RPMI8226 (cell line): ENCODE results near the gene PRR12.

Source experiments
- DNase-seq: peaks from one replicate; pipeline ENCODE4 v3.0.0-alpha.2; 2015

PRR12 gene

GRCh38 chr19:49566302-49566701, 24.7 kb upstream of the PRR12 start:
- DNase-seq: no peak

GRCh38 chr19:49567861-49568441, 23.0 kb upstream of the PRR12 start:
- no peak for DNase-seq

- DNase-seq: peak; percentile 74
Observed at GRCh38 chr19:49570138-49570856, 20.7 kb upstream of the PRR12 start.

GRCh38 chr19:49570997-49571676, 19.8 kb upstream of the PRR12 start:
- DNase-seq: peak; percentile 39

- DNase-seq: no peak
Observed at GRCh38 chr19:49573009-49573408, 18.0 kb upstream of the PRR12 start.

- no peak for DNase-seq
Observed at GRCh38 chr19:49573425-49573824, 17.6 kb upstream of the PRR12 start.

GRCh38 chr19:49574206-49574755, 16.7 kb upstream of the PRR12 start:
- DNase-seq: no peak

GRCh38 chr19:49579193-49579592, 11.8 kb upstream of the PRR12 start:
- no peak for DNase-seq

- no peak for DNase-seq
Observed at GRCh38 chr19:49579947-49580263, 11.1 kb upstream of the PRR12 start.

- peak; percentile 95 for DNase-seq
Observed at GRCh38 chr19:49580264-49581006, 10.5 kb upstream of the PRR12 start, which contains the start of gene NOSIP. Gene NOSIP, minus strand, starts transcription at chr19:49580556. Its CDS starts 19,865 bp downstream, at chr19:49560691.

GRCh38 chr19:49581007-49581508, 9.9 kb upstream of the PRR12 start, which contains the start of gene PRRG2:
Gene PRRG2, plus strand, starts transcription at chr19:49581316. Its CDS starts 1,904 bp downstream, at chr19:49583220.
- DNase-seq: no peak

- no peak for DNase-seq
Observed at GRCh38 chr19:49583239-49583638, 7.7 kb upstream of the PRR12 start.

- no peak for DNase-seq
Observed at GRCh38 chr19:49585023-49585422, 6.0 kb upstream of the PRR12 start.

- no peak for DNase-seq
Observed at GRCh38 chr19:49587227-49587626, 3.8 kb upstream of the PRR12 start.

GRCh38 chr19:49588365-49589122, 2.4 kb upstream of the PRR12 start:
- DNase-seq: peak; percentile 34

- peak; percentile 5 for DNase-seq
Observed at GRCh38 chr19:49589502-49589905, 1.5 kb upstream of the PRR12 start.

GRCh38 chr19:49590071-49590970, 661 bp upstream of the PRR12 start:
- DNase-seq: peak; percentile 94

GRCh38 chr19:49591731-49592485, 926 bp downstream of the PRR12 start:
- peak; percentile 46 for DNase-seq

GRCh38 chr19:49592486-49593232, 1.7 kb downstream of the PRR12 start:
- DNase-seq: peak; percentile 16
